Kidney epithelial cell (primary cell): ENCODE results near the gene PEAK3. TPM values are rescaled to one million over a fixed set of nuclear protein-coding genes. Genes with fewer than 3 reads are reported as not detected.

Experiments used
- DNase-seq: peaks from one replicate; pipeline ENCODE4 v3.0.0-alpha.2; 2010; ENCODE audit warnings: low read depth
- H3K27me3 ChIP-seq: 2 replicates; pipeline ENCODE4 v1.6.0; 2011; ENCODE audit warnings: low read length; ENCODE audit not compliant: control insufficient read depth, insufficient read depth
- H3K36me3 ChIP-seq: 2 replicates; pipeline ENCODE4 v1.5.1; 2011; ENCODE audit warnings: low read length; ENCODE audit not compliant: control insufficient read depth, insufficient read depth
- H3K4me3 ChIP-seq: 2 replicates; pipeline ENCODE4 v1.5.1; 2011; ENCODE audit warnings: low read depth, mild to moderate bottlenecking, control low read depth, low read length
- CTCF ChIP-seq: IDR thresholded peaks from 2 replicates; pipeline ENCODE4 v1.5.1; 2011; ENCODE audit warnings: mild to moderate bottlenecking, moderate library complexity, low read length, control low read depth, inconsistent platforms; ENCODE audit not compliant: insufficient read depth, poor library complexity, severe bottlenecking
- total RNA-seq: library from RNA; depleted of rRNA; stranded (reverse); fragments of >200 nt; gene quantifications from 2 replicates; pipeline ENCODE4 v1.2.3, GENCODE V29; 2015

Gene PEAK3
- total RNA-seq, 1 donor from 2014 or later = not detected

GRCh38 chr19:2296141-2296540 is 14.2 kb upstream of the PEAK3 start:
- TF ChIP-seq CTCF = no peak
- no peak for DNase-seq
- H3K4me3 ChIP-seq = no peak overlapping the region
- H3K27me3 ChIP-seq = peaks cover 48% of the 10 kb centered on the region
- H3K36me3 ChIP-seq = no peaks in the 10 kb centered on the region

GRCh38 chr19:2294687-2295335 is 12.8 kb upstream of the PEAK3 start:
- H3K36me3 ChIP-seq = no peaks in the 10 kb centered on the region
- H3K27me3 ChIP-seq = peaks cover 59% of the 10 kb centered on the region
- TF ChIP-seq CTCF = no peak
- H3K4me3 ChIP-seq = no peak overlapping the region
- DNase-seq = no peak

GRCh38 chr19:2291185-2291751 is 9.3 kb upstream of the PEAK3 start:
- Histone ChIP-seq H3K27me3 (peaks cover 90% of the 10 kb centered on the region), H3K36me3 (no peaks in the 10 kb centered on the region), H3K4me3 (no peak overlapping the region)
- DNase-seq = no peak
- TF ChIP-seq CTCF = no peak

GRCh38 chr19:2290441-2291184 is 8.6 kb upstream of the PEAK3 start:
- TF ChIP-seq CTCF = no peak
- Histone ChIP-seq H3K27me3 (peaks cover 90% of the 10 kb centered on the region), H3K4me3 (no peak overlapping the region), H3K36me3 (no peaks in the 10 kb centered on the region)
- DNase-seq = no peak

- DNase-seq = no peak
- Histone ChIP-seq H3K27me3 (peaks cover 83% of the 10 kb centered on the region), H3K4me3 (no peak overlapping the region), H3K36me3 (no peaks in the 10 kb centered on the region)
- no peak for TF ChIP-seq CTCF
These were observed 7.9 kb upstream of the PEAK3 start for GRCh38 chr19:2289714-2290435.
